PC-9 (cell line): ENCODE measurements around the gene SERPINF2.

ENCODE experiments used
- EZH2 ChIP-seq: fragments of 200-600 bp; sonication (generic); IDR thresholded peaks from 2 replicates; pipeline ENCODE4 v1.8.0; 2017; ENCODE audit warnings: antibody characterized with exemption, low read depth
- TF ChIP-seq, protein P1 (sequence below): fragments of 200-600 bp; sonication (generic); conservative IDR thresholded peaks from 2 replicates; pipeline ENCODE4 v1.6.1; 2017; ENCODE audit warnings: mixed run types, antibody characterized with exemption, mild to moderate bottlenecking, moderate library complexity

DNA sequence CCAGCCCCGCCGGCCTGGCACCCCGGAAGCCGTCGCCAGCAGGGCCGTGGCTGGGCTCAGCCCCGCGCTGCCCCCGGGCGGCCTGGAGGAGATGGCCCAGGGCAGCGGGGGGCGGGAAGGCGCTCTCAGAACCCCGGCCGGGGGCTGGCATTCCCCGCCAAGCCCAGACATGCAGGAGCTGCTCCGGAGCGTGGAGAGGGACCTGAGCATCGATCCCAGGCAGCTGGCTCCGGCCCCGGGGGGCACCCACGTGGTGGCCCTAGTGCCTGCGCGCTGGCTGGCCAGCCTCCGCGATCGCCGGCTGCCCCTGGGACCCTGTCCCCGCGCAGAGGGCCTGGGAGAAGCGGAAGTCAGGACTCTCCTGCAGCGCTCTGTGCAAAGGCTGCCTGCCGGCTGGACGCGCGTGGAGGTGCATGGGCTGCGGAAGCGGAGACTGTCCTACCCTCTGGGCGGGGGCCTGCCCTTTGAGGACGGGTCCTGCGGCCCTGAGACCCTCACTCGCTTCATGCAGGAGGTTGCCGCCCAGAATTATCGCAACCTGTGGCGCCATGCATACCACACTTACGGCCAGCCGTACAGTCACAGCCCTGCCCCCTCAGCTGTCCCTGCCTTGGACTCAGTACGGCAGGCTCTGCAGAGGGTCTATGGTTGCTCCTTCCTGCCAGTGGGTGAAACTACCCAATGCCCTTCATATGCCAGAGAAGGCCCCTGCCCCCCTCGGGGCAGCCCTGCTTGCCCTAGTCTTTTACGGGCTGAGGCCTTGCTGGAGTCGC is 17.6 kb upstream of the SERPINF2 start:
- TF ChIP-seq, protein P1, sequence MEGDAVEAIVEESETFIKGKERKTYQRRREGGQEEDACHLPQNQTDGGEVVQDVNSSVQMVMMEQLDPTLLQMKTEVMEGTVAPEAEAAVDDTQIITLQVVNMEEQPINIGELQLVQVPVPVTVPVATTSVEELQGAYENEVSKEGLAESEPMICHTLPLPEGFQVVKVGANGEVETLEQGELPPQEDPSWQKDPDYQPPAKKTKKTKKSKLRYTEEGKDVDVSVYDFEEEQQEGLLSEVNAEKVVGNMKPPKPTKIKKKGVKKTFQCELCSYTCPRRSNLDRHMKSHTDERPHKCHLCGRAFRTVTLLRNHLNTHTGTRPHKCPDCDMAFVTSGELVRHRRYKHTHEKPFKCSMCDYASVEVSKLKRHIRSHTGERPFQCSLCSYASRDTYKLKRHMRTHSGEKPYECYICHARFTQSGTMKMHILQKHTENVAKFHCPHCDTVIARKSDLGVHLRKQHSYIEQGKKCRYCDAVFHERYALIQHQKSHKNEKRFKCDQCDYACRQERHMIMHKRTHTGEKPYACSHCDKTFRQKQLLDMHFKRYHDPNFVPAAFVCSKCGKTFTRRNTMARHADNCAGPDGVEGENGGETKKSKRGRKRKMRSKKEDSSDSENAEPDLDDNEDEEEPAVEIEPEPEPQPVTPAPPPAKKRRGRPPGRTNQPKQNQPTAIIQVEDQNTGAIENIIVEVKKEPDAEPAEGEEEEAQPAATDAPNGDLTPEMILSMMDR = no peak
- no peak for TF ChIP-seq EZH2
